Kidney tubule cell (primary cell): Measurements from ENCODE around the gene MATK.
A peak's percentile ranks its signal among the peaks of the same experiment; 100 is the strongest.

Experiments used
- DNase-seq: peaks from one replicate; pipeline ENCODE4 v3.0.0-alpha.2; 2018; ENCODE audit warnings: low spot score

MATK gene

DNA sequence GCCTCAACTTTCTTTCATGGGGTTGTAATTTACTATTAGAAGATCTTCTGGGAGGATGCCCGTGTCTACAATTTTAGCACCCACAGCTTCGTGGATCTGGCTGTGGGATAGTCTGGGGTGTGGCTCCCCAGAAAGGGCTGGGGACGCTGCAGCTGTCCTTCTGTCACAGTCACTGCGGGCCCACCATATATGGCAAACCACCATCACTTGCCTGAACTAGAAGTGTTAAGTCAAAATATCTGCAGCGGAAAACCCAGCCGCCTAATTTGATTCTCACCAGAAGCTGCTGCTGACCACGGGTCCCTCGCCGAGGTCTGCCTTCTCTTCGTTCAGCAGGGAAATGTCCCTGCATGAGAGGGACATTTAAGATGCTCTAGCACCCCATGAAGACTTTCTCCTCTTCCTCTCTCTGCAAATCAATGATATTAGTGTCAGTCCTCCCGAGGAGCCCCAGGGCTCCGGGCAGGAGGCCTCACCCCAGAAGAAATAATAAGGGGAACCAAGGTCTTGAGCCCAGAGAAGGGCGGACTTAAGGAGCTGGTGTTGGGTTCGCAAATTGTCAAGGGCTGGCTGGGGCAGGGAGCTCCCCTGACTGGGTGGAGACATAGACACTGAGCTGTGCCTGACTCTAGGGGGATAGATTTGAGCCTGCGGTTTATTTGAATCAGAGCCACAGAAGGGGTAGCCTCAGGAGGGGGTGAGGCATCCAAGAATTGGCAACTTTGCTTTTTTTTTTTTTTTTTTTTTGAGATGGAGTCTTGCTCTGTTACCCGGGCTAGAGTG is 3.0 kb upstream of the MATK start:
- no peak for DNase-seq

DNA sequence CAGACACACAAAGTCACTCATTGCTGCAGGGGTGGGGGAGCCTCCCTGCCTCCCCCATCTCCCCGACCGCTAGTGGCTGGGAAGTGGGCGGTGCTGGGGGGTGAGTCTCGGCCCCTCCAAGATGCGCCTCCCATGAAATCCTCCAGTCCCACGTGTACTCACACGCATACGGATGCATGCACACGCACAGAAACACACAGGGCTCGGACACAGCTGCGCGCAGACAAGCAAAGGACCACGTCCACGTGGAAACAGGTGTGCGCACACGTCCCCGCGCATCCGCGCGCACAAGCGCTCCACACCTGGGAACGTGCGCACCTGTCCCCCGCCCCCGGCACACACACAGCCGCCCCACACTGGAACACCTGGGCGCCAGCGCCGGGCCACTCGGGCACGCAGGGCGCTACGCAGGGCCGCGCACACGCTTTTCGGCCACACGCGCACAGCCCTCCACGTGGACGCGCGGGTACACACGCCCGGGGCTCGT is 687 bp downstream of the MATK start:
- peak; percentile 4 for DNase-seq

DNA sequence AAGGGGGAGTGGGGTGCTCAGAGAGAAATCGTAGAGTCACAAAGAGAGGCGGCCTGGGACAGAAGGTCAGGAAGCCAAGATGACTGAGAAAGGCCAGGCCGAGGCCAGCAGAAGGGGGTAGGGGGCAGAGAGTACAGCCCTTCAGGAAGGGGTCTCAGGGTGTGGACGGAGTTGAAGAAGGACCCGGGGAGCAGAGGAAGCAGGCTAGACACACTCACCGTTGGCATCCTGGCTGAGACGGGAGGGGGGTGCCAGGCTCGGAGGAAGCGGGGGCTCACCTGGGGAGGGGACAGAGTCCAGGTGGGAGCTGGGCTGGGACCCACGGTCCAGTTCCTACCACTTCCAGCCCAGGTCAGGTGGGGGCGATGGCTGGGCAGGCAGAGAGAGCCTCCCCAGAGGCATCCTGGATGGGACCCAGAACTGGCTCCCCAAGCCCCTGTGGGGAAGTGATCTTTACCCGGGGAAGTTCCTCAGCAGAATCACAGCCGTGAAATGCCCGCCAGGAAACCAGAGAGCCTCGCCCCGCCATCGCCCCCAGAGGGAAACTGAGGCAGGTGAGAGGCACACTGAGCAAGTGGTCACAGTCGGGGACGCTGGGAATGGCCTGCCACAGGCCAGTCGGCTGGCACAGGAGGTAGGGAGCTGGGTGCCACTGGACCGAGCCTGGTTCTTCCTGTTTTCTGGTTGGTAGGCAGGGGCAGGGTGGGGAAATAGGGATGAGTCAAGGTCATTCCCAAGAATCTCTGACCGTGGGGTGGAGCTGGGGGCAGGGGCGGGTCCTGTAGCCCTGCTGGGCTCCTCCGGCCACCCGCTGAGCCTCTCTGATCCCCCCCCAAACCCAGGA is 1.4 kb downstream of the MATK start:
- peak; percentile 45 for DNase-seq

GRCh38 chr19:3783660-3784584 is 2.3 kb downstream of the MATK start:
- no peak for DNase-seq

DNA sequence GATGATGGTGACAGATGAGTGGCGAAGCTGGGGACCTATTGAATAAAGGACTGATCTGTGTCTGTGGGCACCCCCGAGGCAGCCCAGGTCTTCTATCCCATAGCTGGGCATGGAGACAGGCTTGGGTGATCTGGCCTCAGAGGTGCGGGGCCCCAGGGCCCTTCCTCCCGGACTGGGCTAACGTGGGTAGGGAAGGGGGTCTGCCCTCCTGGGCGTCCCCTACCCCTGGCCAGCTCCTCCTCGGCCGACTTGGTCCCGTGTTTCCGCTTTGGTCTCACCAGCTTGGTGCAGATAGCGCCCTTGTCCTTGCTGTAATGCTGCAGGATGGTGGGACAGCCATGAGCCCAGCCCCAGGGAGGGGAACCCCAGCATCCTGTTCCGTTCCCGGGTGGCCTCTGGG is 3.3 kb downstream of the MATK start:
- DNase-seq = no peak

GRCh38 chr19:3782330-3782729 is 3.9 kb downstream of the MATK start:
- DNase-seq = no peak

DNA sequence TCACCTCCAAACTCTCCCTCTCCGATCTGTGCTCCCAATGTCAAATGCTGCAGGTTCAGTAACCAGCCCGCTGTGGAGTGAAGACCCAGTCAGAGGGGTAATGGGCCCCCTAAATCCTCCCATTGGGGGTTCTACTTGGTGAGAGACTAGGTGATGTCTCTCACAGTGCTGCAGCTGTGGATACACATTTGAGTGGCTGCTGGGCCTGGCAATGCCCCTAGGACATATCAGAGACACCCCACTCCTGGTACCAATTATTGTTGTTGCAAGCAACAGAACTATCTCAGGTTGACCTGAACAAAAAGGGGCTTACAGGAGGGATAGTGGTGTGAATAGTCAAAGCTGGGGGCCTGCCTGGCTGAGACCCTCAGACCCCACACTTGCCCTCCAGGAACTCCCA is 4.6 kb downstream of the MATK start:
- no peak for DNase-seq

DNA sequence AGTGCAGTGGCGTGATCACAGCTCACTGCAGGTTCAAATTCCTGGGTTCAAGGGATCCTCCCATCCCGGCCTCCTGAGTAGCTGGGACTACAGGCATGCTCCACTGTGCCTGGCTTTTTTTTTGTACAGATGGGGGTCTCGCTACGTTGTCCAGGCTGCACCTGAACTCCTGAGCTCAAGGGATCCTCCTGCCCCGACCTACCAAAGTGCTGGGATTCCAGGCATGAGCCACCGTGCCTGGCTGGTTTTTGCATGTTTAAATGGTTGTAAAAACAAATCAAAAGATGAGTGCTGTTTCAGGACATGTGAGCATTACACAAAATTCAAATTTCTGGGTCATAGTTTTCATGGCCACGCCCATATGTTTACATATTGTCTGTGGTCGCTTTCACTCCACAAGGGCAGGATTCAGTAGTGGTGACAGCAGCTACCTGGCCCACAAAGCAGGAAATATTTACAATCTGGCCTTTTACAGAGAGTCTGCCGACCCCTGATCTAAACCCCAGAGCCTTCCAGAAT is 5.3 kb downstream of the MATK start:
- no peak for DNase-seq

DNA sequence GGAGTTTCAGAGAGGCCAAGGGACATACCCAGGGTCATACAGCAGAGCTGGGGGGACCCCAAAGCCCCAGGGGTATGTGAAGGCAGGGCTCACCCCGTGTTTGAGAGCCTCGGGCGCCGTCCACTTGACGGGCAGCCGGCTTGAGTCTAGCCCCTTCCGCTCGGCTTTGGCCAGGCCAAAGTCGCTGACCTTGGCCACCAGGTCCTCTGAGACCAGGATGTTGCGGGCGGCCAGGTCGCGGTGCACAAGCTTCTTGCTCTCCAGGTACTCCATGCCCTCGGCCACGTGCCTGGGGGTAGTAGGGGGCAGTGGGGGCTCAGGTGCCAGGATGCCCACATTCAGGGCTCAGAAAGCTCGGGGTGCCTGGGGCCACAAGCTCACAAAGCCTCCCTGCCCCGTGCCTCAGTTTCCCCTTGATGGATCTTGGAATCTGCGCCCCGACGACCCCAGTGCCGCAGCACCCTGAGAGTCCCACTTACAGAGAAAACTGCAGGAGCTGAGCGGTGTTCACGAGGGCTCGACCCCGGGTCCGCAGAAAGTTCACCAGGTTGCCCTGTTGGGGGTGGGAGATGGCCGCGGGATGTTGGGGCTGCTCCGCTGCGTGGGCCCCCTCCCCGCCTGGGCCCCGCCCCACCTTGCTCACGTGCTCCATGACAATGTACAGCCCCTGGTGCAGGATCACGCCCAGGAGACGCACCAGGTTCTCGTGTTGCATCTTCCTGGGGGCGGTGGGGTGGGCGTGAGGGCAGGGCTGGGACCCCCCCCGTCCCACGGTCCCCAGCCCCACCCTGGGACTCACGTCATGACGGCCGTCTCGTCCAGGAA is 7.1 kb downstream of the MATK start:
- no peak for DNase-seq

GRCh38 chr19:3778104-3778867 is 7.9 kb downstream of the MATK start:
- no peak for DNase-seq

- DNase-seq = no peak
Observed at GRCh38 chr19:3776479-3777040, 9.6 kb downstream of the MATK start.

- no peak for DNase-seq
Observed at GRCh38 chr19:3775831-3776230, 10.3 kb downstream of the MATK start.

DNA sequence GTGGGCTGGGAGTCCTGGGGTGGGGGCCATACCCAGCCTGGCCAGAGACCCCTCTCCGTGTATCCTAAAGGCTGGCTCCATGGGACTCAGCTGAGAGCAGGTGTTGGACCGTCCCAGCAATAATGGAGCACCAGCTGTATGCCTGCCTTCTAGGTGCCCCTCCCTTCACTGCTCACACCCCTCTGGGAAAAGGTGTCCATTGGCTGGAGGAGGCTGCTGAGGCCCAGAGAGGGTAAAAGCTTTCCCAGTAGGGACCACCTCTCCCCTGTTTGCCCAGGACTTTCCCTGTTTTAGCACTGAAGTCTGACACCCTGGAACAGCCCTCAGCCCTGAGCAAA is 10.8 kb downstream of the MATK start:
- no peak for DNase-seq

GRCh38 chr19:3774621-3775373 is 11.4 kb downstream of the MATK start:
- no peak for DNase-seq

DNA sequence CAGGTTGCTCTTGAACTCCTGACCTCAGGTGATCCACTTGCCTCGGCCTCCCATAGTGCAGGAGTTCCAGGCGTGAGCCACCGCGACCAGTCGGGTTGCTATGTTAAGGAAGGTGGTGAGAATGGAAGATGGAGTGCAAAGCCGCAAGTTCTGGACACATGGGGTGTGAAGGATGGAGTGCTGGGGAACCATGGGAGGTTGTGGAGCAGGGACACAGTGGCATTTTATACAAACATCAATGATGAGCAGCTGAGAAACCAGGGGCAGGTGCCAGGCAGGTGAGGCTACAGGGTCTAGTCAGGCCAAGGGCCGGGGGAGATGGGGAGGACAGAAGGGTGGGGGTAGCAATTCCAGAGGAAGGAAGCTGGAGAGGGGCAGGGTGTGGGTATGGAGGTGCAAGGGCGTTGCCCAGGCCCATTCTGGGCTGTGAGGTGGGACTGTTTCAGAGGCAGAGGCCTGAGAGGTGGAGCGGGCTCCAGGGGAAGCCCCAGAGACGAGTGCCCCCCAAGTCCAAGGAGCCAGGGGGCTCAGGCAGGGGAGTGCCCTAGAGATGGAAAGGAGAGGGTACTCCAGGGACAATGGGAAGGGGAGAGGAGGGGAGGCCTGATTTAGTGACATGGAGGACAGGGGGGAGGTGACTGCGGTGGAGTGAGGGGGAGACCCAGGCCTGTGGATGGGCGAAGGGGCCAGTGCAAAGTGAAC is 12.2 kb downstream of the MATK start:
- DNase-seq = no peak

DNA sequence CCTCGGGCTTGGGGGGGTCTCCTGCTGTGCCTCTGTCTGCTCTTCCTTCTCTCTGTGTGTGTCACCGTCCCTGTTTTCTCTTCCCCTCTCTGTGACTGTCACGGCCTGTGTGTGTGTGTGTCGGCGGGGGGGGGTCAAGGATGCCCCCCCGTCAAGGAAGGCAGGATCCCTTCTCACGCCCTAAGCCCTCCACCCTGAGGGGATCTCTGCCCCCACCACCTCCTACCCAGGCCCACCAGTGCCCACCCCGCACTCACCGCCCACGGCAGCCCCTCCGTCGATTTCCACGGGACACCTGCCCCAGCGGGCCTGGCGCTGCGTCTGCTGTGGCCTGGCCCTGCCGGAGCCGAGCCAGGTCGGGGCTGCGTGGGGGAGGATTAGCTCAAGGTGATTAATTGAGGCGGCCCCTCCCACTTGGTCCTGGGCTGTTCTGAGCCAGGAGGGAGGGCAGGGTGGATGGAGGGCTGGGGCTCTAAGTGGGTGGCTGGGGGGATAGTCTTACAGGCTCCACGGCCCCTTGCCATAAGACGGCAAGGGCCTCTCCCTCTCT is 14.2 kb downstream of the MATK start, which contains the start of gene RAX2:
Gene RAX2, minus strand, starts transcription at position 323 of the 550 bp plus-strand sequence. CDS start 486 bp downstream, outside the sequence.
- DNase-seq = no peak

GRCh38 chr19:3771000-3771905 is 14.9 kb downstream of the MATK start:
- DNase-seq = no peak
